Osteocyte (in vitro differentiated cells): ENCODE data around the gene POLR3E. TPM values are rescaled to one million over a fixed set of nuclear protein-coding genes. Genes with fewer than 3 reads are reported as not detected.

Experiments used
- DNase-seq: peaks from one replicate; pipeline ENCODE4 v3.0.0; 2021; ENCODE audit warnings: mixed read lengths; ENCODE audit not compliant: unreplicated experiment; ENCODE audit errors: extremely low spot score
- H3K27ac Mint-ChIP-seq: one replicate; pipeline ENCODE4 v1.8.0; 2021; ENCODE audit warnings: mild to moderate bottlenecking, mixed read lengths; ENCODE audit not compliant: unreplicated experiment
- H3K27me3 Mint-ChIP-seq: one replicate; pipeline ENCODE4 v1.8.0; 2021; ENCODE audit warnings: mixed read lengths; ENCODE audit not compliant: unreplicated experiment
- H3K36me3 Mint-ChIP-seq: one replicate; pipeline ENCODE4 v1.8.0; 2021; ENCODE audit warnings: mixed read lengths; ENCODE audit not compliant: unreplicated experiment
- H3K4me1 Mint-ChIP-seq: one replicate; pipeline ENCODE4 v1.8.0; 2021; ENCODE audit warnings: mixed read lengths; ENCODE audit not compliant: unreplicated experiment
- H3K4me3 Mint-ChIP-seq: one replicate; pipeline ENCODE4 v1.8.0; 2021; ENCODE audit warnings: mild to moderate bottlenecking, moderate library complexity, mixed read lengths; ENCODE audit not compliant: unreplicated experiment
- H3K9me3 Mint-ChIP-seq: one replicate; pipeline ENCODE4 v1.8.0; 2021; ENCODE audit warnings: mixed read lengths; ENCODE audit not compliant: unreplicated experiment
- total RNA-seq: library from RNA; stranded (reverse); gene quantifications from 2 replicates; pipeline ENCODE4 v1.2.1, GENCODE V29; 2021
- TF ChIP-seq, protein P1 (sequence below): fragments of 200-600 bp; sonication (generic); IDR thresholded peaks from 2 replicates; pipeline ENCODE4 v1.5.0; 2021; ENCODE audit warnings: antibody characterized with exemption, mild to moderate bottlenecking, moderate library complexity

POLR3E gene
- total RNA-seq, 1 donor from 2014 or later = 34.4 TPM

DNA sequence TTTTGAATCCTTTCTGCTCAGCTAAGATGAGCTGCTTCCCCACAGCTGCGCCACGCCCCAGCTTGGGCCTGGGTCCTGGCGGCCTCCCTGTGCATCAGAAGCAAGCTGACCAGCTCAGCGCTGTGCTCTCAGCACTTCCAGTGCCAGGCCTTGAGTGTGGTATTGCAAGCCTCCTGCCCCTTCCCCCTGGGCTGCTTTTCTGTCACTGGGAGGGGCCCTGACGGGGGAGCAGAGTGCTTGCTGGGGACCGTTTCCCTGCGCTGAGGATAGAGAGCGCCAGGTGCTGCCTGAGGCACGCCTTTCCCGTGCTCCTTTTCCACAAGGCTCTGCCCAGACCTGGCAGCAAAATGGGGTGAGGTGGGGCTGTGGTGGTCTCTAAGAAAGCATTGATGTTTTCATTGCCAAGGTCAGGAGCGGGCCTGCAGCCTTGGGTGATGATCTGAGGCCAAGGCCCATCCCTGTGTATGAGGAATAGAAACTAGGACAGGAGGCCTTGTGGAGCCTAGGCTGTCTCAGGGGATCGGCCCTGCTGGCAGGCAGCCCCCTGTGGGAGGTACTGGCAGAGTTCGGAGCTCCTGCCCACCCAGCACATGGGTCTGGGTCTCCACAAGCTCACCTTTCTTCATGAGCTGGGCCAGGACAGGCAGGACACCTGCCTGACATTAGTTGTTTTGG lies 29.7 kb downstream of the POLR3E start:
- Mint-ChIP-seq H3K27me3 (no peaks in the 10 kb centered on the region), H3K4me3 (no peak overlapping the region), H3K27ac (no peak overlapping the region), H3K4me1 (no peaks in the 10 kb centered on the region), H3K36me3 (peaks cover 28% of the 10 kb centered on the region), H3K9me3 (no peaks in the 10 kb centered on the region)
- TF ChIP-seq, protein P1, sequence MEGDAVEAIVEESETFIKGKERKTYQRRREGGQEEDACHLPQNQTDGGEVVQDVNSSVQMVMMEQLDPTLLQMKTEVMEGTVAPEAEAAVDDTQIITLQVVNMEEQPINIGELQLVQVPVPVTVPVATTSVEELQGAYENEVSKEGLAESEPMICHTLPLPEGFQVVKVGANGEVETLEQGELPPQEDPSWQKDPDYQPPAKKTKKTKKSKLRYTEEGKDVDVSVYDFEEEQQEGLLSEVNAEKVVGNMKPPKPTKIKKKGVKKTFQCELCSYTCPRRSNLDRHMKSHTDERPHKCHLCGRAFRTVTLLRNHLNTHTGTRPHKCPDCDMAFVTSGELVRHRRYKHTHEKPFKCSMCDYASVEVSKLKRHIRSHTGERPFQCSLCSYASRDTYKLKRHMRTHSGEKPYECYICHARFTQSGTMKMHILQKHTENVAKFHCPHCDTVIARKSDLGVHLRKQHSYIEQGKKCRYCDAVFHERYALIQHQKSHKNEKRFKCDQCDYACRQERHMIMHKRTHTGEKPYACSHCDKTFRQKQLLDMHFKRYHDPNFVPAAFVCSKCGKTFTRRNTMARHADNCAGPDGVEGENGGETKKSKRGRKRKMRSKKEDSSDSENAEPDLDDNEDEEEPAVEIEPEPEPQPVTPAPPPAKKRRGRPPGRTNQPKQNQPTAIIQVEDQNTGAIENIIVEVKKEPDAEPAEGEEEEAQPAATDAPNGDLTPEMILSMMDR = no peak
- DNase-seq = peak; percentile 73

GRCh38 chr16:22327446-22327775 lies 30.2 kb downstream of the POLR3E start:
- DNase-seq = no peak
- no peak overlapping the region for H3K4me3 Mint-ChIP-seq
- H3K27me3 Mint-ChIP-seq = no peaks in the 10 kb centered on the region
- H3K27ac Mint-ChIP-seq = no peak overlapping the region
- H3K9me3 Mint-ChIP-seq = no peaks in the 10 kb centered on the region
- H3K4me1 Mint-ChIP-seq = no peaks in the 10 kb centered on the region
- peaks cover 33% of the 10 kb centered on the region for H3K36me3 Mint-ChIP-seq
- TF ChIP-seq, protein P1 = no peak

DNA sequence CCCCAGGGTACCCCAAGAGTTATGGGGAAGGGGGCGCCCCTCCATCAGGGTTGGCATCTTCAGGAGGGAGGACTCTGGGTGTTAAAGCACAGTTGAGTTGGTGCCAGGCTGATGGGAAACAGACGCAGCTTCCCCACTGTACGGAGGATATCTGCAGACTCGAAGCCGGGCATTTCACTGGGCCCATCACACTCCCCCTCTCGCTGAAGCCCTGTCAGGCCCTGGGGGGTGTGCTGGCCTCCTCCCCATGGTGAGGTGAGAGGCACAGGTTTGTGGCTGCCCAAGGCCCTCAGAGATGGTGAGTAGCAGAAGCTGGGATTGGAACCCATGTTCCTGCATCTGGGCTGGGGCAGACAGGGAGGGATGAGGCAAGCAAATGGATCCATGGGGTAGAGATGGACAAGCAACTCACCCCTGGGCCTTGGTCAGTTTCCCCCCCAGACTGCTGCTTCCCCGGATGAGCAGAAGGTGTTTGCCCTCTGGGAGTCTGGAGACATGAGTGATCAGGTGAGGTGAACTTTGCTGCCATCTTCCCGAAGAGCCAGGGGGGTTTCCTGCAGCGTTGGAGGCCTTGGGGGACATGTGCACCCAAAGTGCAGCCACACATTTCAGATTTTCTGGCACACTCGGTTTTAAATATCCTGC lies 31.0 kb downstream of the POLR3E start:
- Mint-ChIP-seq H3K27ac (no peak overlapping the region), H3K9me3 (no peaks in the 10 kb centered on the region), H3K4me1 (no peaks in the 10 kb centered on the region), H3K27me3 (no peaks in the 10 kb centered on the region), H3K36me3 (peaks cover 36% of the 10 kb centered on the region), H3K4me3 (no peak overlapping the region)
- peak; percentile 69 for DNase-seq
- TF ChIP-seq, protein P1 = no peak

DNA sequence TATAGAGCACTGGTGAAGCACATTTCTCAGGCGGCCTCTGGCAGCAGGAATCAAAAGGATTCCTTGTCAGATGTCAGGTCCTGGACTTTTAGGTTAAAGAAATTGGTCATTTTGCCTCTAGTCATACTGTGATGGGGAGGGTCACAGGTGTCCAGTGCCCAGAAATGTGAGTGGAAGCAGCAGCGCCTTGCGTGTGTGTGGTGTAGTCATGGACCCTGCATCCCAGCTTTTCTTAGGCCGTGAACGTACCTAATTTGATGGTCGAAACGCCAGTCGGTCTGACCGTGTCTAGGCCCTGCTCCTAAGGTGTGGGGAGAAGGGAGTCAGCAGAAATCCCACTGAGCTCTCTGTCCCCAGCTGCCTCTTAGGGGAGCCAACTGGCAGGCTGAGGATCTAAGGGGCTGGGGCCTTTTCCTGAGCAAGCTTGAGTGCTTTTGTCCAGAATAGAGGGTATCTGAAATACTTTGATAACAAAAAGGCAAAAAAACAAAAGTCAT lies 32.0 kb downstream of the POLR3E start:
- no peaks in the 10 kb centered on the region for H3K27me3 Mint-ChIP-seq
- H3K9me3 Mint-ChIP-seq = no peaks in the 10 kb centered on the region
- peak; percentile 73 for DNase-seq
- H3K4me3 Mint-ChIP-seq = no peak overlapping the region
- no peak overlapping the region for H3K27ac Mint-ChIP-seq
- peaks cover 39% of the 10 kb centered on the region for H3K36me3 Mint-ChIP-seq
- TF ChIP-seq, protein P1 = no peak
- H3K4me1 Mint-ChIP-seq = no peaks in the 10 kb centered on the region

DNA sequence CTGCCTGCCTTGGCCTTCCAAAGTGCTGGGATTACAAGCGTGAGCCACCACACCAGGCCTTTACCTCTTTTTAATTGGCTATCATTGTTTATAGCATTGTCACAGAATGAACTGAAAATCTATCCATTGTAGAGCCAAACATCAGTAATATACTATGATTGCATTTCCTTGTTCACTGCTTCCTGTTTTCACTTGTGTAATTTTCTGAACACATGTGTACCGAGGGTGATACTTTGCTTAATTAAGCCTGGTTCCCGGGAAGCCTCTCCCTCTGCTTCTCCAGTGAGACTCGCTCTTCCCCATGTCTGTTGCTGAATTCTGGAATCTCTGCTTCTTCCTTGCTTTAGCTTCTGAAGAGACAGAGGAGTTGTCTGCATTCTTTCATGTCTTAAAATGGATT lies 33.1 kb downstream of the POLR3E start:
- no peak for DNase-seq
- no peak overlapping the region for H3K27ac Mint-ChIP-seq
- TF ChIP-seq, protein P1 = no peak
- no peaks in the 10 kb centered on the region for H3K4me1 Mint-ChIP-seq
- no peak overlapping the region for H3K4me3 Mint-ChIP-seq
- H3K9me3 Mint-ChIP-seq = no peaks in the 10 kb centered on the region
- peaks cover 47% of the 10 kb centered on the region for H3K36me3 Mint-ChIP-seq
- H3K27me3 Mint-ChIP-seq = no peaks in the 10 kb centered on the region
